HepG2 (cell line): Measurements from ENCODE around the gene SMTNL1. TPM values are rescaled to one million over a fixed set of nuclear protein-coding genes. Genes with fewer than 3 reads are reported as not detected.

ENCODE experiments used
- ATAC-seq: fragments of 200-7000 bp; cut with Tn5 transposase; 3 replicates; pipeline ENCODE4 v1.9.1; 2020; ENCODE audit warnings: mild to moderate bottlenecking, moderate library complexity
- BruUV-seq: library from RNA; stranded (reverse); fragments of 400-500 nt; replicated peaks from 2 replicates; lab custom pipeline; 2021; lab: Mats Ljungman, UMichigan
- CTCF ChIA-PET: fragments of 300-600 bp; formaldehyde crosslinking; extraction: SDS; loops from one replicate; lab custom pipeline; 2021; ENCODE audit warnings: low total read pairs, inconsistent platforms, low intra/inter-chr PET ratio; lab: Yijun Ruan, JAX
- POLR2A ChIA-PET: fragments of 350-600 bp; sonication (Branson Sonifier 250); formaldehyde crosslinking; loops from one replicate; lab custom pipeline; 2020; ENCODE audit warnings: antibody characterized with exemption, inconsistent platforms; lab: Yijun Ruan, JAX
- DNase-seq: peaks from one replicate; pipeline ENCODE4 v3.0.0-alpha.2; 2015; ENCODE audit warnings: low spot score
- FAIRE-seq: peaks from 3 replicates; lab custom pipeline; 2011; peaks lifted over from hg19 to GRCh38; lab: Jason Lieb, UNC
- H2AFZ ChIP-seq: one replicate; pipeline ENCODE4 v1.6.1; 2011; ENCODE audit warnings: low read length, inconsistent platforms
- H3K27ac ChIP-seq: fragments of 300-600 bp; 3 replicates; pipeline ENCODE4 v1.8.0; 2011; ENCODE audit warnings: mixed run types, mild to moderate bottlenecking, mixed read lengths, low read length, inconsistent platforms; ENCODE audit not compliant: insufficient read depth; ENCODE audit errors: extremely low read length
- H3K27me3 ChIP-seq, 2 experiments: fragments of 200-600 bp in 1 of 2; 2 replicates in 1 of 2; 3 replicates in 1 of 2; pipeline versions ENCODE4 v1.6.0 to v1.8.0; 2011; ENCODE audit warnings: low read length in 2 of 2, mild to moderate bottlenecking in 2 of 2, moderate library complexity in 2 of 2, inconsistent platforms in 1 of 2; ENCODE audit not compliant: insufficient read depth in 2 of 2, control insufficient read depth in 1 of 2
- H3K36me3 ChIP-seq, 2 experiments: fragments of 200-600 bp in 1 of 2; replicated peaks in 1 of 2; 2 replicates in 1 of 2; 3 replicates in 1 of 2; pipeline versions ENCODE4 v1.5.1 to v1.8.0; 2011; ENCODE audit warnings: low read length in 2 of 2, inconsistent platforms in 1 of 2; ENCODE audit not compliant: insufficient read depth in 2 of 2, control insufficient read depth in 1 of 2
- H3K4me1 ChIP-seq: 2 replicates; pipeline ENCODE4 v1.5.1; 2012; ENCODE audit warnings: low read length, inconsistent platforms; ENCODE audit not compliant: insufficient read depth
- H3K4me2 ChIP-seq: 2 replicates; pipeline ENCODE4 v1.6.0; 2011; ENCODE audit warnings: low read depth, low read length, inconsistent platforms
- H3K4me3 ChIP-seq, 3 experiments: fragments of 200-600 bp in 1 of 3; sonication (generic), shearing (Covaris generic) in 1 of 3; replicated peaks in 1 of 3; 2 replicates each; pipeline ENCODE4 v1.5.1; 2011 to 2016; ENCODE audit warnings: low read length in 3 of 3, inconsistent platforms in 2 of 3, low read depth in 2 of 3, mild to moderate bottlenecking in 2 of 3, control low read depth in 1 of 3, mixed read lengths in 1 of 3; ENCODE audit not compliant: insufficient read depth in 1 of 3
- H3K79me2 ChIP-seq: one replicate; pipeline ENCODE4 v1.6.1; 2011; ENCODE audit warnings: low read length, inconsistent platforms; ENCODE audit not compliant: insufficient read depth
- H3K9ac ChIP-seq: 2 replicates; pipeline ENCODE4 v1.6.0; 2011; ENCODE audit warnings: mild to moderate bottlenecking, low read depth, low read length, inconsistent platforms; ENCODE audit not compliant: insufficient read depth
- H3K9me3 ChIP-seq: 2 replicates; pipeline ENCODE4 v1.5.1; 2012; ENCODE audit warnings: mild to moderate bottlenecking, low read length
- H4K20me1 ChIP-seq: 2 replicates; pipeline ENCODE4 v1.6.0; 2011; ENCODE audit warnings: inconsistent platforms, mild to moderate bottlenecking, low read length, moderate library complexity; ENCODE audit not compliant: insufficient read depth
- CHCHD3 ChIP-seq: sonication (generic); formaldehyde crosslinking; IDR thresholded peaks from 2 replicates; pipeline ENCODE4 v1.8.0; 2022; ENCODE audit warnings: mild to moderate bottlenecking, missing genetic modification reagents, moderate library complexity
- FOXA1 ChIP-seq, 2 experiments: fragments of 450-650 bp in 1 of 2; sonication (generic) in 1 of 2; formaldehyde crosslinking in 1 of 2; IDR thresholded peaks; 2 replicates each; pipeline versions ENCODE4 v1.4.0 to v1.6.1; 2016 to 2020; ENCODE audit warnings: missing genetic modification reagents in 1 of 2
- NR2F2 ChIP-seq: IDR thresholded peaks from 2 replicates; pipeline ENCODE4 v1.6.1; 2012; ENCODE audit warnings: low read depth, inconsistent platforms, borderline replicate concordance
- SAFB2 ChIP-seq: sonication (generic); formaldehyde crosslinking; IDR thresholded peaks from 2 replicates; pipeline ENCODE4 v1.5.1; 2020; ENCODE audit warnings: missing genetic modification reagents, low read depth, mild to moderate bottlenecking, borderline replicate concordance
- SMC3 ChIP-seq: IDR thresholded peaks from 2 replicates; pipeline ENCODE4 v1.6.1; 2011; ENCODE audit warnings: low read length, improper control_type of control experiment
- THYN1 ChIP-seq: sonication (generic); formaldehyde crosslinking; IDR thresholded peaks from 2 replicates; pipeline ENCODE4 v1.8.1; 2023; ENCODE audit warnings: low read depth, mild to moderate bottlenecking, moderate library complexity, missing genetic modification reagents, borderline replicate concordance
- ZNF629 ChIP-seq: sonication (generic); formaldehyde crosslinking; conservative IDR thresholded peaks from 2 replicates; pipeline ENCODE4 v1.5.0; 2020; ENCODE audit warnings: missing genetic modification reagents
- WGBS: methylation state at CpG from one replicate; pipeline ENCODE4 v1.1.6; 2017; ENCODE audit warnings: low lambda C conversion rate; 5-methylcytosine and 5-hydroxymethylcytosine counted together
- in situ Hi-C: cut with HindIII; loops from 2 replicates; pipeline ENCODE4 v1.10.0; 2017; ENCODE audit warnings: low pct_unique_long_range_greater_than_20kb; ENCODE audit not compliant: extremely low pct_ligation_motif_present
- intact Hi-C: fragments of 100-400 bp; cut with micrococcal nuclease; formaldehyde crosslinking; loops from one replicate; pipeline ENCODE4 v1.10.0; 2022; ENCODE audit not compliant: unreplicated experiment
- polyA plus RNA-seq, 8 experiments: library from polyadenylated mRNA; depleted of rRNA in 3 of 8; stranded (reverse) in 7 of 8; unstranded in 1 of 8; fragments of >200 nt; fragmentation: Illumina TruSeq in 4 of 8; extraction: Trizol in 4 of 8; gene quantifications; 2 replicates each; pipeline versions ENCODE4 v1.2.1 to v1.2.3, GENCODE V29; 2011 to 2016; ENCODE audit warnings: low read depth in 4 of 8, missing spikeins in 1 of 8, mixed read lengths in 1 of 8; ENCODE audit not compliant: insufficient read depth in 1 of 8
- total RNA-seq, 5 experiments: library from RNA; depleted of rRNA; stranded (reverse); fragments of >200 nt; fragmentation: Illumina TruSeq; extraction: Trizol; gene quantifications; 2 replicates each; pipeline ENCODE4 v1.2.3, GENCODE V29; 2016; ENCODE audit warnings: low read depth in 1 of 5
- TF ChIP-seq, protein P1 (sequence below): IDR thresholded peaks from 2 replicates; pipeline ENCODE4 v1.6.1; 2012; ENCODE audit warnings: inconsistent platforms
- TF ChIP-seq, protein P2 (sequence below): sonication (generic); formaldehyde crosslinking; IDR thresholded peaks from 2 replicates; pipeline ENCODE4 v1.8.0; 2022; ENCODE audit warnings: mild to moderate bottlenecking, missing genetic modification reagents, borderline replicate concordance
- TF ChIP-seq, protein P3 (sequence below): sonication (generic); formaldehyde crosslinking; conservative IDR thresholded peaks from 2 replicates; pipeline ENCODE4 v1.4.0; 2020; ENCODE audit warnings: missing genetic modification reagents
- TF ChIP-seq, protein P4 (sequence below): sonication (generic); formaldehyde crosslinking; conservative IDR thresholded peaks from 2 replicates; pipeline ENCODE4 v1.4.0; 2020; ENCODE audit warnings: missing genetic modification reagents

SMTNL1 gene
- total and polyA plus RNA-seq, 2 of the 13 experiments (the other 11 are each of a cell fraction or from before 2014, with no cell fraction given) = 0.04 TPM; not detected in 1

DNA sequence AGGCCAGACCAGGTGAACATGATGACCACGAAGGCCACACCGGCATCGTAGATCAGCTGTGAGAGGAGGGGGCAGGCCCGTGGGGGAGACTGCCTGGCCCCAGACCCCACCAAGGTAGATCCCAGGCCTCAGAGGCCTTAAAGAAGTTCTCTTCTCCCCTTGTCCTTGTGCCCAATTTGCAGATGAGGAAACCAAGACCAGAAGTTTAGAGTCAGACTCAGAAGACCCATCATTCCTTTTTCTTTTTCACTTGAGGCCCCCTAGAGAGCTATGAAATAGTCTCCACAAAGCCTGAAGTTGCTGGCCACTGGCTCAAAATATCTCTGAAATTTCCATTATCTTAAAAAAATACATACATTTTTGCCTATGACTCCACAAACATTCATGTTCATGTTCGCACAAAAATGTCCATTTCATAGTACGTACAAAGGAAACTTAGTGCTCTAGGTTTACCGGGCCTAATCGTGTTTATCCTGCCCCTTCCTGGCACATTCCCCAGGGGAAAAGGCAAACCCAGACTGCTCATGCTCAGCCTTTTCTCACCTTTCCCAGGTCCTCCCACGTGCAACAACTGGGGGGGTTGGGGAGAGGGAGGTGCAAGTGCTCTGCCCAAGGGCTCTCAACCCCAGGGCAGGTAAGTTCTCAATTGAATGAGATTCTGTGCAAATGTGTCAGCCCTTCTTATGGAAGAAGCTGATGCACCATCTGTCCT, 41.1 kb upstream of the SMTNL1 start (continued):
- 0 out of 2 replicates have a peak, but pooled peaks have one; percentile 16 for TF ChIP-seq CHCHD3 (CRISPR knock-in tag)
- TF ChIP-seq ZNF629 (CRISPR knock-in tag) = peak; percentile 59; the same call in 1 of the 2 replicates
- TF ChIP-seq FOXA1 (IDR thresholded peaks at IDR 0.05) = no peak
- TF ChIP-seq FOXA1 (CRISPR knock-in tag; IDR thresholded peaks at IDR 0.05) = no peak
- TF ChIP-seq, protein P1, sequence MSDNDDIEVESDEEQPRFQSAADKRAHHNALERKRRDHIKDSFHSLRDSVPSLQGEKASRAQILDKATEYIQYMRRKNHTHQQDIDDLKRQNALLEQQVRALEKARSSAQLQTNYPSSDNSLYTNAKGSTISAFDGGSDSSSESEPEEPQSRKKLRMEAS = 0 out of 2 replicates have a peak, but pooled peaks have one; percentile 23
- TF ChIP-seq SAFB2 (CRISPR knock-in tag) = 0 out of 2 replicates have a peak, but pooled peaks have one; percentile 50
- TF ChIP-seq THYN1 (CRISPR knock-in tag) = no peak

DNA sequence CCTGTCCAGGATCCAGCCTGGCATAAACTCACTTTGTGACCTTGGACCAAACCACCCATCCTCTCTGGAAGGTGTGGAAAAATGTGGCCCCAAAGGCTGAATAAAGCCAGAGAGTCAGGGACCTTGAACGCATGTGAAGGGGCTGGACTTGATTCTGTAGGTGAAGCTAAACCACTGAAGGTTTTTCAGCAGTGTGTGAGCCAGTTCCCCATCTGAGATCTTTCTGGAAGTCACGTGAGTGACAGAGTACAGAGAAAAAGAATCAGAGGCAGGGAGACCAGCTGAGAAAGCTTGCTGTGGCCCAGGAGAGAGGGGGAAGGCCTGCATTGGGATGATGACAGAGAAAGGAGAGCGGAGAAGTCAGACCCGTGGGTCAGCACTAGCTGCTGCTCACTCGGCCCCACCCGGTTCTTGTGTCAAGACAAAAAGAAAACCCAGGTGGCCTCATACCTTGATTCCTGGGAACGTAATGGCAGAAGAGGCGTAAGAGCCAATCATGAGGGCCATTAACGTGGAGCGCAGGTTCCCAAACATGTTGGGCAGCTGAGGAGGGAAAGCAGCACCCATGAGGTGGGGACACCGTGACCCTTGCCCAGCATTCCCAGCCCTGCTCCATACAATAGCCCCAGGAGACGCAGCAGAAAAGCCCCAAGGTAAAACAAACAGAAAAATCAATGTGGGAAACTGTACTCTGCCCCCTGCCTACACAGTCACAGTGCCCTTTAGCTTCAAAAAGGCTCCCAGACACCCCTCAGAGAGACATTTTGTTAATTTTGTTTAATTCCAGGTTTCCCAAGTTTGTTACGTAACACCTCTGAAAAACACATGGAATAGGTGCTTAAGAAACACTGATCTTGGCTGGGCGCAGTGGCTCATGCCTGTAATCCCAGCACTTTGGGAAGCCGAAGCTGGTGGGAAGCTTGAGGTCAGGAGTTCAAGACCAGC, 39.8 kb upstream of the SMTNL1 start:
- no TSS peak for BruUV-seq
- peak overlapping the region; percentile 97 for H3K27ac ChIP-seq
- peak; percentile 91 for DNase-seq
- intact Hi-C loops (loop anchor here (1.0 kb wide), 1 partner anchor 18 kb away; the partner anchor contains the start of gene SLC43A1), in situ Hi-C loops (no loop called here)
- H3K9me3 ChIP-seq = no peaks in the 10 kb centered on the region
- H4K20me1 ChIP-seq = no peaks in the 10 kb centered on the region; the same call in 1 of the 2 replicates
- H3K36me3 ChIP-seq = peaks cover 21 to 62% of the 10 kb centered on the region in 2 experiments
- peak overlapping the region in 2 of 3 experiments; percentile 13 to 49; a peak in 2 of 6 replicates for H3K4me3 ChIP-seq
- H2AFZ ChIP-seq = no peak overlapping the region
- CTCF ChIA-PET = no interaction called here
- 6% methylated on average over 14 of the region's 15 CpGs for WGBS
- POLR2A ChIA-PET = interaction anchor here (0.8 to 3.1 kb wide), 19 partner anchors 9 to 281 kb away, joined by 3 to 104 read pairs (median 4); partner anchors contain the start of genes SLC43A1 and TIMM10
- H3K4me1 ChIP-seq = peaks cover 92% of the 10 kb centered on the region
- ATAC-seq = peak; percentile 78
- peak overlapping the region; percentile 72 for H3K4me2 ChIP-seq
- peak; percentile 86 for FAIRE-seq
- H3K27me3 ChIP-seq = no peaks in the 10 kb centered on the region
- peak overlapping the region; percentile 62 for H3K9ac ChIP-seq
- H3K79me2 ChIP-seq = peaks cover 24% of the 10 kb centered on the region
- TF ChIP-seq SMC3 (0 out of 2 replicates have a peak, but pooled peaks have one; percentile 2), NR2F2 (peak; percentile 81)
- TF ChIP-seq, protein P2, sequence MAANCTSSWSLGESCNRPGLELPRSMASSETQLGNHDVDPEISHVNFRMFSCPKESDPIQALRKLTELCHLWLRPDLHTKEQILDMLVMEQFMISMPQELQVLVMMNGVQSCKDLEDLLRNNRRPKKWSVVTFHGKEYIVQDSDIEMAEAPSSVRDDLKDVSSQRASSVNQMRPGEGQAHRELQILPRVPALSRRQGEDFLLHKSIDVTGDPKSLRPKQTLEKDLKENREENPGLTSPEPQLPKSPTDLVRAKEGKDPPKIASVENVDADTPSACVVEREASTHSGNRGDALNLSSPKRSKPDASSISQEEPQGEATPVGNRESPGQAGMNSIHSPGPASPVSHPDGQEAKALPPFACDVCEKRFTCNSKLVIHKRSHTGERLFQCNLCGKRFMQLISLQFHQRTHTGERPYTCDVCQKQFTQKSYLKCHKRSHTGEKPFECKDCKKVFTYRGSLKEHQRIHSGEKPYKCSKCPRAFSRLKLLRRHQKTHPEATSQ = peak; percentile 79; the same call in 1 of the 2 replicates
- TF ChIP-seq, protein P3, sequence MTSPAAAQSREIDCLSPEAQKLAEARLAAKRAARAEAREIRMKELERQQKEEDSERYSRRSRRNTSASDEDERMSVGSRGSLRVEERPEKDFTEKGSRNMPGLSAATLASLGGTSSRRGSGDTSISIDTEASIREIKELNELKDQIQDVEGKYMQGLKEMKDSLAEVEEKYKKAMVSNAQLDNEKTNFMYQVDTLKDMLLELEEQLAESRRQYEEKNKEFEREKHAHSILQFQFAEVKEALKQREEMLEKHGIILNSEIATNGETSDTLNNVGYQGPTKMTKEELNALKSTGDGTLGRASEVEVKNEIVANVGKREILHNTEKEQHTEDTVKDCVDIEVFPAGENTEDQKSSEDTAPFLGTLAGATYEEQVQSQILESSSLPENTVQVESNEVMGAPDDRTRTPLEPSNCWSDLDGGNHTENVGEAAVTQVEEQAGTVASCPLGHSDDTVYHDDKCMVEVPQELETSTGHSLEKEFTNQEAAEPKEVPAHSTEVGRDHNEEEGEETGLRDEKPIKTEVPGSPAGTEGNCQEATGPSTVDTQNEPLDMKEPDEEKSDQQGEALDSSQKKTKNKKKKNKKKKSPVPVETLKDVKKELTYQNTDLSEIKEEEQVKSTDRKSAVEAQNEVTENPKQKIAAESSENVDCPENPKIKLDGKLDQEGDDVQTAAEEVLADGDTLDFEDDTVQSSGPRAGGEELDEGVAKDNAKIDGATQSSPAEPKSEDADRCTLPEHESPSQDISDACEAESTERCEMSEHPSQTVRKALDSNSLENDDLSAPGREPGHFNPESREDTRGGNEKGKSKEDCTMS (CRISPR knock-in tag) = no peak
- TF ChIP-seq, protein P4, sequence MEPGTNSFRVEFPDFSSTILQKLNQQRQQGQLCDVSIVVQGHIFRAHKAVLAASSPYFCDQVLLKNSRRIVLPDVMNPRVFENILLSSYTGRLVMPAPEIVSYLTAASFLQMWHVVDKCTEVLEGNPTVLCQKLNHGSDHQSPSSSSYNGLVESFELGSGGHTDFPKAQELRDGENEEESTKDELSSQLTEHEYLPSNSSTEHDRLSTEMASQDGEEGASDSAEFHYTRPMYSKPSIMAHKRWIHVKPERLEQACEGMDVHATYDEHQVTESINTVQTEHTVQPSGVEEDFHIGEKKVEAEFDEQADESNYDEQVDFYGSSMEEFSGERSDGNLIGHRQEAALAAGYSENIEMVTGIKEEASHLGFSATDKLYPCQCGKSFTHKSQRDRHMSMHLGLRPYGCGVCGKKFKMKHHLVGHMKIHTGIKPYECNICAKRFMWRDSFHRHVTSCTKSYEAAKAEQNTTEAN (CRISPR knock-in tag) = no peak; the same call in 1 of the 2 replicates
